Panc1 (cell line): ENCODE data around the gene MS4A10. TPM values are rescaled to one million over a fixed set of nuclear protein-coding genes. Genes with fewer than 3 reads are reported as not detected.
A peak's percentile ranks its signal among the peaks of the same experiment; 100 is the strongest.

ENCODE experiments used
- ATAC-seq: fragments of 200-7000 bp; cut with Tn5 transposase; 2 replicates; pipeline ENCODE4 v1.9.1; 2020; ENCODE audit warnings: mild to moderate bottlenecking, moderate library complexity
- BruUV-seq: library from RNA; stranded (reverse); fragments of 400-500 nt; replicated peaks from 2 replicates; lab custom pipeline; 2021; lab: Mats Ljungman, UMichigan
- CTCF ChIA-PET: fragments of 300-600 bp; sonication (Branson Sonifier 250); formaldehyde crosslinking; loops from one replicate; lab custom pipeline; 2022; ENCODE audit warnings: antibody characterized with exemption; lab: Charles Lee
- POLR2A ChIA-PET: fragments of 300-600 bp; sonication (Branson Sonifier 250); formaldehyde crosslinking; loops from one replicate; lab custom pipeline; 2022; ENCODE audit warnings: antibody characterized with exemption; lab: Charles Lee
- DNase-seq: peaks from one replicate; pipeline ENCODE4 v3.0.0-alpha.2; 2010; ENCODE audit warnings: low read depth, low spot score
- H3K27ac ChIP-seq: 2 replicates; pipeline ENCODE4 v1.5.1; 2011; ENCODE audit warnings: mild to moderate bottlenecking, low read length, inconsistent platforms
- H3K27me3 ChIP-seq: fragments of 200-500 bp; sonication (Bioruptor generic); 2 replicates; pipeline ENCODE4 v1.6.0; 2014; ENCODE audit warnings: low read length, inconsistent platforms; ENCODE audit not compliant: control insufficient read depth, insufficient read depth
- H3K36me3 ChIP-seq: fragments of 200-500 bp; sonication (Bioruptor generic); 2 replicates; pipeline ENCODE4 v1.5.1; 2014; ENCODE audit warnings: inconsistent platforms, mild to moderate bottlenecking, low read length, moderate library complexity; ENCODE audit not compliant: control insufficient read depth, insufficient read depth
- H3K4me1 ChIP-seq: 2 replicates; pipeline ENCODE4 v1.5.1; 2011; ENCODE audit warnings: inconsistent platforms, mild to moderate bottlenecking, low read length, moderate library complexity; ENCODE audit not compliant: control insufficient read depth, insufficient read depth
- H3K4me3 ChIP-seq, 2 experiments: 2 replicates each; pipeline ENCODE4 v1.5.1; 2011 to 2012; ENCODE audit warnings: low read depth in 2 of 2, low read length in 2 of 2, mild to moderate bottlenecking in 2 of 2, inconsistent platforms in 1 of 2, moderate library complexity in 1 of 2
- H3K9me3 ChIP-seq: fragments of 200-500 bp; sonication (Bioruptor generic); 2 replicates; pipeline ENCODE4 v1.5.1; 2014; ENCODE audit warnings: low read depth, mild to moderate bottlenecking, inconsistent platforms, low read length, moderate library complexity; ENCODE audit not compliant: control insufficient read depth, insufficient read depth
- POLR2AphosphoS5 ChIP-seq: IDR thresholded peaks from 2 replicates; pipeline ENCODE4 v1.6.1; 2012; ENCODE audit warnings: mild to moderate bottlenecking, low read depth, low read length, moderate library complexity
- SIN3A ChIP-seq: IDR thresholded peaks from 2 replicates; pipeline ENCODE4 v1.6.1; 2012; ENCODE audit warnings: low read depth, mild to moderate bottlenecking, low read length, moderate library complexity, borderline replicate concordance; ENCODE audit not compliant: insufficient read depth
- TCF7L2 ChIP-seq: IDR thresholded peaks from 2 replicates; pipeline ENCODE4 v1.6.1; 2011; ENCODE audit warnings: mild to moderate bottlenecking, low read depth, low read length, inconsistent platforms
- in situ Hi-C: cut with HindIII; loops from 2 replicates; pipeline ENCODE4 v1.10.0; 2016; ENCODE audit warnings: low sequenced_read_pairs, low pct_unique_long_range_greater_than_20kb
- intact Hi-C: fragments of 100-400 bp; cut with micrococcal nuclease; formaldehyde crosslinking; loops from one replicate; pipeline ENCODE4 v1.10.0; 2022; ENCODE audit not compliant: unreplicated experiment
- total RNA-seq: library from RNA; stranded (reverse); gene quantifications from one replicate; pipeline ENCODE4 v1.2.1, GENCODE V29; 2021; ENCODE audit not compliant: unreplicated experiment
- TF ChIP-seq, protein P1 (sequence below): fragments of 450-650 bp; IDR thresholded peaks from 2 replicates; pipeline ENCODE4 v1.5.1; 2017; ENCODE audit warnings: mild to moderate bottlenecking
- TF ChIP-seq, protein P2 (sequence below), 2 experiments: IDR thresholded peaks; 2 replicates each; pipeline ENCODE4 v1.6.1; 2011 to 2012; ENCODE audit warnings: low read depth in 2 of 2, control low read depth in 1 of 2, low read length in 1 of 2, mild to moderate bottlenecking in 1 of 2, moderate library complexity in 1 of 2; ENCODE audit not compliant: insufficient read depth in 1 of 2

Gene MS4A10
- total RNA-seq, 1 experiment from 2014 or later: not detected

DNA sequence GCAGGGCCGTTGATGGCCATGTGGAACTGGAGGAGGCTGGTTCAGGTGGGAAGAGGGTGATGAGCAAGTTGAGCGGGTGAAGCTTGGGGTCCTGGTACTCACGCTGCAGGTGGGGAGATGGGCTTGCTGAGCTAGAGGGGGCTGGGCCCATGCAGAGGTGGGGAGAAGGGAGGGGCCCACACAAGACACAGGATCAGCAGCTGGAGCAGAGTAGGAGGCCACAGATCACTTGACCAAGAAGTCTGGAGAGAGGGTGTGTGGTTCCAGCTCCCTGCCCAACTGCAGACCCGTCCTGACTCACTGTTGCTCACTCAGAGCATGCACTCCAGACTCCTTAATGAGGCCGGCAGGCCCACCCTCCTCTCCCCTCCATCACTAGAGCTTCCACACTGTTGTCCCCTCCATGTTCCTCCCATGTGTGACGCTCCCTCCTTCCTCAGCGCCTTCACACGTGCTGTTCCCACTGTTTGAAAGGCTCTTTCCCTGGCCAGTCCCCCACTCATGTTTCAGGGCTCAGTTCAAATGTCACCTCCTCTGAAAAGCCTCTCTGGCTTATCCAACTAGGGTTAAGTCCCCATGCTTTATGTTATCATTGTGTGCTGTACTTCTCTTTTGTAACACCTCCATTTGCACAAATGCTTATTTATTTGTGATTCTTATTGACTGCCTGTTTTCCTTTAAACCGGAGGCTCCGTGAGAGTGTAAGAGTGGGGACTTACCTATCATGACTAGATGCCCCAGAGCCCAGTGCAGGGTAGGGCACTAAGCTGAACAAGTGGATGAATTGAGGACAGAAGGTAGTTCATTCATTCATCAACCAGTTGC, 59.1 kb downstream of the MS4A10 start:
- H3K4me3 ChIP-seq: peak overlapping the region; percentile 89 to 91
- in situ Hi-C loops (no loop called here), intact Hi-C loops (no loop called here)
- peak overlapping the region; percentile 26 for H3K27ac ChIP-seq
- ATAC-seq (no peak), DNase-seq (no peak)
- BruUV-seq: no TSS peak
- ChIA-PET CTCF (no interaction called here), POLR2A (no interaction called here)
- H3K36me3 ChIP-seq: peaks cover 2% of the 10 kb centered on the region
- no peaks in the 10 kb centered on the region for H3K27me3 ChIP-seq
- peaks cover 25% of the 10 kb centered on the region for H3K4me1 ChIP-seq
- no peaks in the 10 kb centered on the region for H3K9me3 ChIP-seq
- TF ChIP-seq, protein P1, sequence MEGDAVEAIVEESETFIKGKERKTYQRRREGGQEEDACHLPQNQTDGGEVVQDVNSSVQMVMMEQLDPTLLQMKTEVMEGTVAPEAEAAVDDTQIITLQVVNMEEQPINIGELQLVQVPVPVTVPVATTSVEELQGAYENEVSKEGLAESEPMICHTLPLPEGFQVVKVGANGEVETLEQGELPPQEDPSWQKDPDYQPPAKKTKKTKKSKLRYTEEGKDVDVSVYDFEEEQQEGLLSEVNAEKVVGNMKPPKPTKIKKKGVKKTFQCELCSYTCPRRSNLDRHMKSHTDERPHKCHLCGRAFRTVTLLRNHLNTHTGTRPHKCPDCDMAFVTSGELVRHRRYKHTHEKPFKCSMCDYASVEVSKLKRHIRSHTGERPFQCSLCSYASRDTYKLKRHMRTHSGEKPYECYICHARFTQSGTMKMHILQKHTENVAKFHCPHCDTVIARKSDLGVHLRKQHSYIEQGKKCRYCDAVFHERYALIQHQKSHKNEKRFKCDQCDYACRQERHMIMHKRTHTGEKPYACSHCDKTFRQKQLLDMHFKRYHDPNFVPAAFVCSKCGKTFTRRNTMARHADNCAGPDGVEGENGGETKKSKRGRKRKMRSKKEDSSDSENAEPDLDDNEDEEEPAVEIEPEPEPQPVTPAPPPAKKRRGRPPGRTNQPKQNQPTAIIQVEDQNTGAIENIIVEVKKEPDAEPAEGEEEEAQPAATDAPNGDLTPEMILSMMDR: no peak
- TF ChIP-seq SIN3A (no peak), TCF7L2 (no peak), POLR2AphosphoS5 (no peak)
- TF ChIP-seq, protein P2, sequence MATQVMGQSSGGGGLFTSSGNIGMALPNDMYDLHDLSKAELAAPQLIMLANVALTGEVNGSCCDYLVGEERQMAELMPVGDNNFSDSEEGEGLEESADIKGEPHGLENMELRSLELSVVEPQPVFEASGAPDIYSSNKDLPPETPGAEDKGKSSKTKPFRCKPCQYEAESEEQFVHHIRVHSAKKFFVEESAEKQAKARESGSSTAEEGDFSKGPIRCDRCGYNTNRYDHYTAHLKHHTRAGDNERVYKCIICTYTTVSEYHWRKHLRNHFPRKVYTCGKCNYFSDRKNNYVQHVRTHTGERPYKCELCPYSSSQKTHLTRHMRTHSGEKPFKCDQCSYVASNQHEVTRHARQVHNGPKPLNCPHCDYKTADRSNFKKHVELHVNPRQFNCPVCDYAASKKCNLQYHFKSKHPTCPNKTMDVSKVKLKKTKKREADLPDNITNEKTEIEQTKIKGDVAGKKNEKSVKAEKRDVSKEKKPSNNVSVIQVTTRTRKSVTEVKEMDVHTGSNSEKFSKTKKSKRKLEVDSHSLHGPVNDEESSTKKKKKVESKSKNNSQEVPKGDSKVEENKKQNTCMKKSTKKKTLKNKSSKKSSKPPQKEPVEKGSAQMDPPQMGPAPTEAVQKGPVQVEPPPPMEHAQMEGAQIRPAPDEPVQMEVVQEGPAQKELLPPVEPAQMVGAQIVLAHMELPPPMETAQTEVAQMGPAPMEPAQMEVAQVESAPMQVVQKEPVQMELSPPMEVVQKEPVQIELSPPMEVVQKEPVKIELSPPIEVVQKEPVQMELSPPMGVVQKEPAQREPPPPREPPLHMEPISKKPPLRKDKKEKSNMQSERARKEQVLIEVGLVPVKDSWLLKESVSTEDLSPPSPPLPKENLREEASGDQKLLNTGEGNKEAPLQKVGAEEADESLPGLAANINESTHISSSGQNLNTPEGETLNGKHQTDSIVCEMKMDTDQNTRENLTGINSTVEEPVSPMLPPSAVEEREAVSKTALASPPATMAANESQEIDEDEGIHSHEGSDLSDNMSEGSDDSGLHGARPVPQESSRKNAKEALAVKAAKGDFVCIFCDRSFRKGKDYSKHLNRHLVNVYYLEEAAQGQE (IDR thresholded peaks at IDR 0.05; ENCODE audit: insufficient read depth in 1 of 2, low read depth in 2 of 2, low read length in 1 of 2): no peak

GRCh38 chr11:60844870-60845221, 59.7 kb downstream of the MS4A10 start:
- Histone ChIP-seq H3K9me3 (no peaks in the 10 kb centered on the region), H3K4me1 (peaks cover 25% of the 10 kb centered on the region), H3K4me3 (peak overlapping the region; percentile 89 to 91; a peak in 3 of 4 replicates), H3K27me3 (no peaks in the 10 kb centered on the region), H3K36me3 (peaks cover 4% of the 10 kb centered on the region), H3K27ac (no peak overlapping the region)
- BruUV-seq: no TSS peak
- ChIA-PET CTCF (no interaction called here), POLR2A (no interaction called here)
- in situ Hi-C loops: no loop called here
- ATAC-seq: no peak
- TF ChIP-seq POLR2AphosphoS5 (no peak), SIN3A (no peak), TCF7L2 (no peak)
- TF ChIP-seq, protein P2 (IDR thresholded peaks at IDR 0.05; ENCODE audit: insufficient read depth in 1 of 2, low read depth in 2 of 2, low read length in 1 of 2): no peak
- TF ChIP-seq, protein P1: no peak
- DNase-seq: no peak
- intact Hi-C loops: no loop called here
